ENCODE measurements around the gene TUT7.

GRCh38 chr9:86285261-86285660 is 68.9 kb downstream of the TUT7 start:
- no peak for TF ChIP-seq CTCF (IDR thresholded peaks at IDR 0.05; ENCODE audit: insufficient read depth, low read length, poor library complexity, severe bottlenecking)
- no peak for TF ChIP-seq EZH2phosphoT487 (conservative IDR thresholded peaks at IDR 0.05; ENCODE audit: low read length)

All from SU-DHL-6 (cell line).